ENCODE measurements around the gene CARS1. TPM values are rescaled to one million over a fixed set of nuclear protein-coding genes. Genes with fewer than 3 reads are reported as not detected.

Gene CARS1
- total and polyA plus RNA-seq, 2 of the 4 experiments (the other 2 are of a cell fraction) = 72.7 to 78.3 TPM

GRCh38 chr11:3077189-3077836 lies 20.1 kb upstream of the CARS1 start:
- BruUV-seq (replicated peaks) = no TSS peak
- Histone ChIP-seq H2BK5ac (ENCODE audit: low read depth, low read length, poor library complexity, severe bottlenecking) (no peak overlapping the region), H2AK5ac (ENCODE audit: low read depth, low read length) (no peak overlapping the region), H2BK20ac (ENCODE audit: low read depth, low read length) (no peak overlapping the region), H3K4ac (ENCODE audit: low read depth, low read length) (no peak overlapping the region), H3K14ac (replicated peaks; ENCODE audit: low read depth, low read length) (no peak overlapping the region), H4K5ac (ENCODE audit: low read depth, low read length) (no peak overlapping the region), H3K23ac (ENCODE audit: low read depth, low read length) (no peak overlapping the region), H3K9ac (ENCODE audit: low read depth, low read length) (no peak overlapping the region), H3K18ac (ENCODE audit: low read depth, low read length) (no peak overlapping the region), H4K91ac (ENCODE audit: insufficient read depth, low read depth, low read length) (no peak overlapping the region), H3K27ac (ENCODE audit: insufficient read depth, low read length) (no peak overlapping the region), H3K9me1 (ENCODE audit: insufficient read depth, low read length) (no peaks in the 10 kb centered on the region), H2AFZ (replicated peaks; ENCODE audit: low read length, poor library complexity) (no peak overlapping the region), H3K4me2 (ENCODE audit: low read depth, low read length) (no peak overlapping the region), H3K79me1 (ENCODE audit: low read depth in 1 of 2, low read length in 2 of 2) (no peaks in the 10 kb centered on the region), H4K8ac (ENCODE audit: low read depth in 2 of 2, low read length in 2 of 2) (no peak overlapping the region), H3K9me3 (ENCODE audit: control insufficient read depth, insufficient read depth, low read length) (no peaks in the 10 kb centered on the region), H2BK15ac (ENCODE audit: low read depth, low read length) (no peak overlapping the region), H3K4me1 (ENCODE audit: control insufficient read depth, insufficient read depth, low read length) (no peaks in the 10 kb centered on the region; the same call in 1 of the 2 replicates), H2BK120ac (ENCODE audit: low read depth, low read length) (no peak overlapping the region), H3K4me3 (ENCODE audit: insufficient read depth, low read depth, low read length) (no peak overlapping the region), H3K27me3 (ENCODE audit: control insufficient read depth, insufficient read depth, low read length) (peaks cover 2% of the 10 kb centered on the region), H4K20me1 (ENCODE audit: insufficient read depth, low read length) (no peaks in the 10 kb centered on the region), H3K36me3 (ENCODE audit: control insufficient read depth, insufficient read depth, low read length) (no peaks in the 10 kb centered on the region), H2AK9ac (replicated peaks; ENCODE audit: low read depth, low read length, poor library complexity) (no peak overlapping the region), H3K56ac (ENCODE audit: extremely low read depth, insufficient read depth, low read length) (no peak overlapping the region)
- CTCF ChIA-PET = interaction anchor here (1.3 kb wide), 1 partner anchor 14 kb away, joined by 5 read pairs; no protein-coding TSS in a partner anchor
- in situ Hi-C loops (cut with MboI; ENCODE audit: low sequenced_read_pairs) (no loop called here), dilution Hi-C loops (cut with HindIII; ENCODE audit: low sequenced_read_pairs, unreplicated experiment) (no loop called here), intact Hi-C loops (cut with micrococcal nuclease) (no loop called here)
- TF ChIP-seq MXI1 (IDR thresholded peaks at IDR 0.05; ENCODE audit: borderline replicate concordance, low read depth, low read length) (no peak), BHLHE40 (IDR thresholded peaks at IDR 0.05; ENCODE audit: low read depth, low read length) (no peak), CEBPB (IDR thresholded peaks at IDR 0.05; ENCODE audit: low read depth, low read length) (no peak)
- 100% methylated on average over 2 of the region's 11 CpGs; no CpG with 5 or more reads in 1 of the 2 experiments for WGBS, 2 experiments (ENCODE audit: extremely low coverage in 2 of 2, insufficient read length in 1 of 2)
- POLR2A ChIA-PET (ENCODE audit: unreplicated experiment) = no interaction called here
- no peak for DNase-seq
- no peak for ATAC-seq (ENCODE audit: low read depth)

Measured in IMR-90 (cell line).